Epithelial cell of proximal tubule (primary cell): ENCODE measurements around the gene RTP5. TPM values are rescaled to one million over a fixed set of nuclear protein-coding genes. Genes with fewer than 3 reads are reported as not detected.
"Not testable (repeated sequence)": the region's sequence is repeated elsewhere in the genome, so short reads cannot be mapped to it uniquely, and the experiment has no call there.

Experiments
- DNase-seq: peaks from one replicate; pipeline ENCODE4 v3.0.0-alpha.2; 2011; ENCODE audit warnings: low read depth
- H3K4me3 ChIP-seq: 2 replicates; pipeline ENCODE4 v1.5.1; 2011; ENCODE audit warnings: low read depth, mild to moderate bottlenecking, low read length
- CTCF ChIP-seq: conservative IDR thresholded peaks from 2 replicates; pipeline ENCODE4 v1.5.1; 2012; ENCODE audit warnings: low read depth, mild to moderate bottlenecking, low read length
- total RNA-seq: library from RNA; depleted of rRNA; stranded (reverse); fragments of >200 nt; gene quantifications from 2 replicates; pipeline ENCODE4 v1.2.3, GENCODE V29; 2015

The RTP5 gene
- total RNA-seq, 1 donor from 2014 or later: not detected

DNA sequence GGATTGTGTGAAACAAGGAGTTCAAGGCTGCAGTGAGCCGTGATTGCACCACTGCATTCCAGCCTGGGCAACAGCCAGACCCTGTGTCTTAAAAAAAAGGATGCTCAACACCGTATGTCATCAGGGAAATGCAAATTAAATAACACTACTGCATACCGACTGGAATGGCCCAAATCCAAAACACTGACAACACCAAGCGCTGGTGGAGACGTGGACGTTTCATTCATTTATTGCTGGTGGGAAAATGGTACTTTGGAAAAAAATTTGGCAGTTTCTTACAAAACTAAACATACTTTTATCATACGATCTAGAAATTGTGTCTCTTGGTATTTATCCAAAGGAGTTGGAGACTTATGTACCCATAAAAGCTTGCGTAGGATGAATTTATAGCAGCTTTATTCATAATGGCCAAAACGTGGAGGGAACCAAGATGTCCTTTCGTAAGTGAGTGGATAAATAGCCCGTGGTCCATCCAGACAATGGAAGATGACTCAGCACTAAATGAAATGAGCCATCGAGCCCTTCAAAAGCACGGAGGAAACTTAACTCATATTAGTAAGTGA is 36.3 kb upstream of the RTP5 start:
- DNase-seq: no peak
- no peak overlapping the region for H3K4me3 ChIP-seq
- TF ChIP-seq CTCF: no peak

- H3K4me3 ChIP-seq, DNase-seq: not testable (repeated sequence)
Measured at GRCh38 chr2:241833756-241834526, 35.6 kb upstream of the RTP5 start.

DNA sequence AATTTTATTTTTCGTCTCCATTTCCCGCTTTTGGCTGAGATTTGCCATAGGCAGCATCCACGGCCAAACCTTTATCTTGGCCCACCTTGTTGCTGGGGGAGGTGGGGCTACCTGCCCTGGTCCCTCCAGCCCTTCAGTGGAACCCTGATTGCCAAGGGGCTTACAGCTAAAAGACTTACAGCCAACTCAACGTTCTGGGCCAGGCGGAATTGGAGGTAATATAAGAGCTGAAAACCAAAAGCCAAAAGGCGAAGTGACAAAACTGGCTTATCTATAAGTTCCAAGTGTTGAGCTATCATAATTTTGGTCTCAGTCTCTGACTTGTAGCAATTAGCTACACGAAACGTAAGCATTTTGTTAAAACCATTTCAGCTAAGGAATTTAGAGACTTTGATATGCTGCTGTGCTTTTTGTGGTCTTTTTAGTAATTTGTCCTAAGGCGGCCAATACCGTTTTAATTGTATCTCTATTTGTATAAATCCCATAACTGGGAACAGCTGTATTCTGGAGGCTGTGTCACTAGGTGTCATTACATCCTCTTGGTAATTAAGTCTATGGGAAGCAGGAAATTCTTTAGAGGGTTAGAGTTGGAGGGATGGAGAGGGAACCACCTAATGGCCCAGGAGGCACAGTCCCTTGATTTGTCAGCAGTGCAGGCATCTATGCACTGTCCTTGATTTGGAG is 34.9 kb upstream of the RTP5 start:
- DNase-seq: no peak
- no peak for TF ChIP-seq CTCF
- H3K4me3 ChIP-seq: no peak overlapping the region

GRCh38 chr2:241835611-241836010 is 33.9 kb upstream of the RTP5 start:
- no peak for TF ChIP-seq CTCF

GRCh38 chr2:241836292-241836691 is 33.2 kb upstream of the RTP5 start:
- no peak for TF ChIP-seq CTCF
- no peak for DNase-seq
- H3K4me3 ChIP-seq: no peak overlapping the region

More at GRCh38 chr2:241835611-241836010, 33.9 kb upstream of the RTP5 start:
- DNase-seq: no peak
- no peak overlapping the region for H3K4me3 ChIP-seq

- no peak for TF ChIP-seq CTCF
- no peak overlapping the region for H3K4me3 ChIP-seq
- no peak for DNase-seq
Measured at GRCh38 chr2:241837197-241837965, 32.1 kb upstream of the RTP5 start.
